Uterus (tissue), 2 donors: ENCODE results near the gene DNM3.

Experiments used
- CTCF ChIP-seq, 4 experiments: fragments of 200-600 bp in 2 of 4; fragments of 450-650 bp in 2 of 4; sonication (generic) in 2 of 4; IDR thresholded peaks; one replicate each; pipeline ENCODE4 v1.5.1; 2016 to 2019; ENCODE audit warnings: antibody characterized with exemption in 4 of 4, mild to moderate bottlenecking in 2 of 4, moderate library complexity in 1 of 4
- POLR2A ChIP-seq, 2 donors: fragments of 450-650 bp; IDR thresholded peaks; one replicate each; pipeline ENCODE4 v1.6.1; 2016; ENCODE audit warnings: antibody characterized with exemption in 2 of 2, mild to moderate bottlenecking in 1 of 2, moderate library complexity in 1 of 2

DNA sequence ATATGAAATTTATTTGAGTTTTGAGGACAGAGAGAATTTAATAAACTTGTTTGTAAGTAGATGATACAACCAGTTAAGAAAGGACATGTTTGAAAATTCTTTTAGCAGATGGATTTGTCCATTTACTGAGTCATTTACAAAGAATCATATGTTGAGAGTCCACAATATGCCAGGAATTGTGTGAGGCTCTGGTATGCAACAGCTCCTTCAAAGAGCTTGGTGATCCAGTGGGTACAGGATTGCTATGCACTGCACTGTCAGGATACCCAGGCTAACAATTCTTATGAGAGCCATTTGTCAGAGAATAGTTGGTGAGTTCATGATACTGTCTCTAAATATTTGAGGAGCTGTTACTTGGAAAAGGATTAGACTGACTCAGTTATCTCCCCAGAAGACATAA is 11.0 kb downstream of the DNM3 start:
- TF ChIP-seq POLR2A (IDR thresholded peaks at IDR 0.05): no peak
- no peak for TF ChIP-seq CTCF (IDR thresholded peaks at IDR 0.05)
